ENCODE data around the gene HK1.
"Not testable (repeated sequence)": the region's sequence is repeated elsewhere in the genome, so short reads cannot be mapped to it uniquely, and the experiment has no call there.

Gene HK1

DNA sequence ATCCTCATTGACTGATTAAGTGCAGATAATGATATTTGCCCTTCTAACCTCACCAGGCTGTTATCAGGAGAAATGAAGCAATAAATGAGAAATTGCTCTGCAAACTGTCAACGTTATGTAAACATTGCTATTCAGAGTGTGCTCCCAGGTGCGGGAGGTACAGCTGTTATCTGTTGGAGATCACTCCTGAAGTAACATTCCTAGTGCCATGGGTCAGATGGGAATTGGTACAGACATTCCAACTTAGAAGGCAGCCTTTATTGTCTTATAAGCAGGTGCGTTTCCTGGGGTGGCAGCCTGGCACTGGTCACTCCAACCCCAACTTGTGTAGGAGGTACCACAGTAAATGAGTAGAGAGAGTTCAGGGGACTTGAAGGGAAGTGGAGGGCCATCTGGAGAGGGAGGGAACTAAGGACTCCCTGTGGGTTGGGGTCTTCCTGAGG is 36.8 kb downstream of the HK1 start:
- DNase-seq = no peak

DNA sequence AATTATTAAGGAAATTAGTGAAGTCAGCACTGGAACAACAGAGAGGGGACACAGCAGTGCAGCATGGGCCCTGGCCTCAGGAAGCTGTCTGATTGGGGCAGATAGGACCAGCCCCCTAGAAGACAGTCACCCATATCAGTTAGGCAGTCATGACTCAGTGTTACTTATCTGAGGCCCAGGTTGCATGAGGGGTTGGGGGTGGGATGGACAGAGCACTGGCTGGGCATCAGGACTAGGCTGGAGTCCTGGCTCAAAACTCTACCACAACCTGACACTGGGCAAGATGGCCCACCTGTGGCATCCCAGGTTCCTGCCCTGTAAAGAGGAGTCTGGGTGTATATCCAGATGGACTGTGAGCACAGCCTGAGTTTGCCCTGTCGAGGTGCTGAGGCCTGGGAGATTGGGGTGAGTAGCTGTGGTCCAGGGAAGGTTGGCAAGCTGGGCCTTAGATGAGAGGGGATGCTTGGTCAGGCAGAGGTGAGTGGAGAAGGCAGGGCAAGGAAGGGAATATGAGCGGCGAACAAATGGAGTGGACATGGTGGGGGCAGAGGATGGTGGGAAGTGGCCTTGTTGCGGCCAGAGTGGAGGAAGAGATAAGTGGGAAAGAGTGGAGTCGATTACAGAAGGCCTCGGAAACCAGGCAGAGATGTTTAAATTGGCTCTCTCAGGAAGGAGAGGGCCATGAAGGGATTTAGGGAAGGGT is 37.5 kb downstream of the HK1 start:
- DNase-seq = no peak

DNA sequence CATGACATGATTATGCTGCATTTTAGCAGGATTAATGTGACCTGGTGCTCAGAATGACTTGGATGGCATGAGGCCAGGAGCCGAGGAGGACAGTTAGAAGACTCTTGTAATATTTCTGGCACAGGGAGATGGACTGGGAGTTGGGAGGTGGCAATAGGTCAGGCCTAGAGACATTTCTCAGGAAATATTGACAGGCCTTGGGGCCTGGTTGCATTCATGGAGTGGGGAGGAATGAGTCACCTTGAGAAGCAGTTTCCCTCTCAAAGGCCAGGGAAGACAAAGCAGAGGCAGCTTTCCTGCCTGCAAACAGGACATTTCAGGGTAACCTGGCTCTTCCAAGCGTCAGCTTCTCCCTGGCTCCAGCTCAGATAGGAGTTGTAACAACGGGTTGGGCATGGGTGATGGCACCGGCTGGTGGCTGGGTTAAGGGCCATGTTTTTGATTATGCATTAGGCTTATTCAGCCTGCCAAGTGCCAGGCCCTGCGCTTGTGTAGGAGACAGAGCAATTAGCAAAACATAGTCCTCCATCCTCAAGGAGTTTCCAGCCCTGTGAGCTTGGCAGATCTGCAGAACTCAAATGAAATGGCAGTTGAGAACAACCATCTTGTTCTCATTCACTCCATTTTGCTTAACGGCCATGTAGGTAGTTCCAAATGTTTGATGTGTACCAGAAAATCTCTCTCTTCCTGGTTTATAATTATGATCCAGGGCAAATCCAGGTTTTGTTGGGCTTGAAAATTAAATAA is 38.2 kb downstream of the HK1 start:
- DNase-seq = no peak

DNA sequence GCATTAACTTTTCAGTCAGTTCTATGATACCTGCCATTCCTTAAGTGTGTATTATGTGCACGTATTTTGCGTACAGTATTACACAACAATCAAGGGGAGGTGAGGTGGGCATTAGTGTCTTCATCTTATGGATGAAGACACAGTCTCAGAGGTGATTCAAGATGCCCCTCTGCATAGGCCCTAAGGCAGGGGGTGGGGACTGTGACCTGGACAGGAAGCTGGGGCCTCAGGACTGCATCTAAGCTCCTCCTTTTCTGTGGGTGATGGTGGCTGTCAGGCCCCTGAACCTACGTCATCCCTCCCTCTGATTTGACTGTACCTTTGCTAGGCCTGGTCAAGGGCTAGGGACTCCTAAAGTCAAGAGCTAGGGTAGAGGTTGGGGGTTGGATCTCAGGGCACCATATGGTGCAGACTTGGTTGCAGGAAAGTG is 38.9 kb downstream of the HK1 start:
- DNase-seq = no peak

DNA sequence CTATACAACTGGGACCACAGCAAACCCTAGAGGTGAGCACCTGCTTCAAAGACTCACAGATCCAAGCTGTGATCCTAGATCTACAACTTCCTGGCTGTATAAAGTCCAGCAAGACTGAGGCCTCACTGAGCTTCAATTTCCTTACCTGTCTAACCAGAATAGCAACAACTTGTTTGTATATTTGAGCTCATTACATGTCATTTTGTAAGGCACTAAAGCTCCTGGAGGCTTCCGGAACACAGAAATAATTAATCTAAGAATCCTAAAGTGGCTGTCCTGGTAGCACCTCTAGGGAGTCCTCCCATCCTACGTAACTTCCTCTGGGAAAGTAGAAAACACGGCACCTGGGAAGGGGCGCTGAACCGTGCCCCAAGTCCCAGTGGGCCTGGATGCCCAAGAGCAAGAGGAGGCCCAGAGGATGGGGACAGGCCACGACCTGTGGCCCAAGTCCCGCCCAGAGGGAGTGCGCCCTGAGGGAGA is 39.4 kb downstream of the HK1 start:
- DNase-seq = no peak

DNA sequence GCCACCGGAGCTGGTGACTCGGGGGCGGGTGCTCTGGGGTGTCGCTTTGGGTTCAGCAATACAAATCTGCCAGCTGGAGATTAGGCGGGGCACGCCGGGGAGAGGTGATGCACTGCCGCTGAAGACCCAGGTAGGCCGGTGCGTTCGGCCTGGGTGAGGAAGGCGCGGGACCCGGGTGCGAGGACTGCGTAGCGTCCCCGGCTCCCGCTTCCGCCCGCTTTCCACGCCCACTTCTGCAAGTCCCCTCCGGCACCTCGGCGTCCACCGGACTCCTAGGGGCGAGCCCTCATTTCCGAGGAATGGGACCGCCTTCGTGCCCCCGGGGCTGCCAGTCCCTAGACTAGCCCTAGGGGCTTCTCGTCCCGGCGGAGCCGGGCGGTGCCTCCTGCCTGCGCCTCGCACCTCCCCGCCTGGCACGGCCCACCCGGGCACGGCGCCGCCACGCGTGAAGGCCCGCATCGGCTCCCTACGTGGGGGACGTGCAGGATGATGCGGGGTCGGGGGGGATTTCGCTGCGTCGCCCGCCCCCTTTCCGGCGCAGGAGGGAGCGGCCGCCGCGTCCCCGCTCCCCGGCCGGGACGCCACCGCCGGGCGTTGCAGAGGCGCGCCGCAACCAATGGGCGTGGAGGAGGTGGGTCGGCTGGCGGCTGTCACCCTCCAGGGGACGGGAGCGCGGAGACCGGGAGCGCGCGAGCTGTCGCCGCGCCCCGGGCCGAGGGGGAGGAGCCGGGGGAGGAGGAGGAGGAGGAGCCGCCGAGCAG is 40.0 kb downstream of the HK1 start:
- DNase-seq = peak; percentile 90

DNA sequence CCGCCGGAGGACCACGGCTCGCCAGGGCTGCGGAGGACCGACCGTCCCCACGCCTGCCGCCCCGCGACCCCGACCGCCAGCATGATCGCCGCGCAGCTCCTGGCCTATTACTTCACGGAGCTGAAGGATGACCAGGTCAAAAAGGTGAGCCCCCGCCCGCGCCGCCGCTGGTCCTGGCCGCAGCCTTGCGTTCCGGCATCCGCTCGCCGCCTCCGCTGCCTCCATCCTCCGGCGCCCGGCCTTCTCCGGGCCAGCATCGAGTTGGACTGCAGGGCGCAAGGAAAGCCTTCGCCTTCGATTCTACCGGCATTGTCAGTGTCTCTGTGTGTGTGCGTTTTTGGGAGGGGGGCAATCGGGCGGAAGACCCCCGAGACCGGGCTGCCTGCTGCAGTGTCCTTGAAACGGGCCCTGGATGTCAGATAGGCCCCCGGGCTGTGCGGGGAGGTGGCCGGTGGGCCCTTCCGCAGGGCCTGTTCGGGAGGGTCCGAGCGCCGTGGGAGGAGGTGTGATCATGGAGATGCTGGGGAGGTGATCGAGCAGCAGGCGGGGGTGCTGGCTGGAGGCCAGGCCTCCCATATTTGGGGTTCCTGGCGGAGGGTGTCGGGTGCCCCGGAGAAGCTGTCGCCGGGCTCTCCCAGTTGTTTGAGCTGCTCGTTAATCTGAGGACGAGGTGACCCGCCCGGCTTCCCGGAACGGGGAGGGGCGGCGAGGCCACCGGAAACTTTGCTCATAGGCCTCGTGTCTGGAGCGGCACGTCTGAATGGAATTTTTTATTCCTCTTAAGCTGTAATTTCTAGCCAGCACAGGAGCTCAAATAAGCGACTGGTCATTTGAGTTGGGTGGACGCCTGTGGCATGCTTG is 40.8 kb downstream of the HK1 start:
- DNase-seq = peak; percentile 71

DNA sequence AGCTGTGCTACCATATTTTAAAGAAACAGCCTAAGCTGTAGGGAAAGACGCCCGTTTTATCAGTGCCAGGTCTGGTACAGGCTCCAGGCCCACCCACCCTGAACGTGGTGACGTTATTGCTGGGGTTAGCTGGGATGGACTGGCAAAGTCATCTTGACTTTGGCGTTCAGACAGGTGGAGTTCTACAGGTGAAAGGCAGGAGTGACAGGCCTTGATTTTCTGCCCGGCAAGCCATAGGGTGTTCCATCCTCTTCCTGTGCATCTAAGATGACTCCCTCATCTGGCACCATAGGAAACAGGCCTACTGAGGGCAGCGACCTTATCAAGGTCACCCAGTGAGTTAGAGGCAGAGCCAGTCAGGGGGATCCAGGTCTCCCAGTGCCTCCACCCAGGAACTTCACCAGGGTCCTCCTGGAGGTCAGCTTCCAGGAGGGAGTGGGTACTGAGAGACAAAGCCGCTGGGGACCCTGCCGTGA is 41.6 kb downstream of the HK1 start:
- DNase-seq = no peak

DNA sequence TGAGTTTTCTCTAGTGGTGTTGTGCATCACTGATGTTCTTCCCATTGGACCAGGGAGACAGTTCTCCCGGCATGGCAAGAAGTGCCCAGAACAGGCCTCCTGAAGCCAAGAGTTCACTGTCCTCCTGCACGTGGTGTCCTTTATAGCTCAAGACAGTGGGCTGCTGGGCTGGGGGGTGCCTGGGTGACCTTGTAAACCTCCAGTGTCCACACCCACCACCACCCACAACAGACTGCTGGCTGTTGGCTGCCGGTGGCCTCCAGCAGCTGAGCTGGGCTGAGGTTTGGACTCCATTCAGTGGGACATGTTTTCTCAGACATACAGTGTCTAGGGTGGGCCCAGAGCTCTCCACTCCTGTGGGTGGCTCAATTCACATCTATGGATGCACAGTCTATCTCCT is 42.2 kb downstream of the HK1 start:
- no peak for DNase-seq

DNA sequence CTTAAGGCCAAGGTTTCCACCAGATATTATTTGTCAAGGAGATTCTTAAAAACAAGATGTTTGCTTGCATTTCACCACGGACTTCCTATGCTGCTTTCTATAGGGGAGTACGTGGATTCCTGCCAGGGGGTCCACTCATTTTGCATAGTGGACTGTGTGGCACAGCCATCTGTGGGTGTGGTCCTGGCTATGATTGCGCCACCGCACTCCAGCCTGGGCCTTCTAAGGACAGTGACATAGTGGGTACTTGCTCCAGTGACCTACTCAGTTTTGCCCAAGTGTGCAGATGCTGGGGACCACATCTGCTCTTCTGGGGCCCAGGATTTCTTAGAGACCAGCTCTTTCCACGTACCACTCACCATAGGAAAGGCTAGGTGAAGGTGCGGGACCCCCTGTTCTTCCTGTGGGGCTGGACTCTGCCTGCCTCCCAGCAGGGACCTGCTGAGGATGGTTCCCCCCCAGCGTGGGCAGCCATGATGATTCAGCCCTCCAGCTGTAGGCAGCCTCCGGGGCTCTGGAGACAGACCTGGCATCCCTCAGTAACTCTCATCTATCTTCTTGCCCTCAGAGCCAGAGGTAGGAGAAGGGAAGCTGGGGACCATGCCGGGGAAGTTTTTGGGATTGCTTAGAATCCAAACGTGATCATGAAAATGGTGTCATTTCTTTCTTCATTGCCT is 42.9 kb downstream of the HK1 start:
- DNase-seq = no peak

DNA sequence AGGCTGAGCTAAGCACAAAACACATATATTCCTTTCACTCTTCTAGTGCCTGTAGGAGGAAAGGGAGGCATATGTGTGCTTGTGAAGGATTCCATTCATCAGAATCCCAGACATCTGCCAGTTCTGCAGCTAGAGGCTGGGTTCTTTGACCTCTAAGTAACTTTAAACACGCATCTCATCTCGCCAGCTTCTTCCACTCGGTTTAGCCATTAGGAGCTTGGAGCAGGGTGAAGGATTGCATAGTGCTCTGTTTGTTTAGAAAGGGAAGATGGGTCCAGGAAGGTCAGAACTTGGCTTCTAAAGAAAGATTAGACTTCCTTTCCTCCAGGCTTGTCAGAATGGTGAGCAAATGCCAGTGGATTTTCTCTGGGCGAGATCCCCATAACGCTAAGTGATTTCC is 43.6 kb downstream of the HK1 start:
- DNase-seq = no peak

DNA sequence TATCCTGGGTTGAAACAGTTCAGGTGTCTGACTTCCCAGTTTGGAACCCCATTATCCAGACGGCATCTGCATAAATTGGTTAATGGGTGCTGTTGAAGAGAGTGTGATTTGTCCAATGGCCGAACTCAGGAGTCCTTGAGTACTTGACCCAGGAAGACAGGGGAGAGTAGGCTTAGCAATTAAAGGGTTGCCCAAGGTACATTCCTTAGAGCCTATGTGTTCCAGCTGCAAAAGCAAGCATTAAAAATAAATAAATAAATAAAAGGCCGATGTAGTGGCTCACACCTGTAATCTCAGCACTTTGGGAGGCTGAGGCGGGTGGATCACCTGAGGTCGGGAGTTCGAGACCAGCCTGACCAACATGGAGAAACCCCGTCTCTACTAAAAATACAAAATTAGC is 44.0 kb downstream of the HK1 start:
- not testable (repeated sequence) for DNase-seq

DNA sequence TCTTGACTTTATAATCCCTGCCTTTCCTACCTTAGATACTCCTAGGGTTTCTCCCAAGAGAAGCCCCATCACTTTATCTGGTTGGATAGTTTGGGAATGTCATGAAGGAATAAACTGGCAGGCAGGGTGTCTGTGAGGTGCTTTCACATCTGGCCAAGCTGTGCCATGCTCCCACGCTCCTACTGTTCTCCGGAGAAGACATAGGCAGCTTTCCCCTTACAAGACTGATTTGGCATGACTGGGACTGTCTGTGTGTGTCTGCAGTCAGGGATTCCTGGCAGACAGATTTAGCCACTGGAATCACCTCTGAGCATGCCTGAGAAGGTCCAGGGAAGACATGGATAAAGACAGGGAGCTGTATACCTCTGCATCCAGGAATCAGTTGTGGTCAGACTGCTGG is 45.3 kb downstream of the HK1 start:
- no peak for DNase-seq

DNA sequence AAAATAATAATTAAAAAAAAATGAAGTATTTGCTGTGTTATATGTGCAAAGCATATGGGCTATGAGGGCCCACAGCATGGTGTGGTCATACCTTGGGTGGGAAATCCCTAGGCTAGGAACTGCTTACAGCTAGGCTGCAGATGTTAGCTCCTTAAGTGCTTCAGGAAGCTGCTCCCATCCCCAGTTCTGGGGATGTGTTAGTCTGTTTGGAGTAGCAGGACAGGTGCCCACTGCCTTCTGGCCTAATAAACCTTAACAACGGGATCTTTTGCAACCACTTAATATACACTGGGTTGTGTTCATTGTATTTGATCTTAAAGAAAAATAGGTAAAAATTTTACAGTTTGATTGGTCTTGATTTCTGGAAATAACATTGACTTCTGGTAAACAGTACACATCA is 46.3 kb downstream of the HK1 start:
- no peak for DNase-seq

DNA sequence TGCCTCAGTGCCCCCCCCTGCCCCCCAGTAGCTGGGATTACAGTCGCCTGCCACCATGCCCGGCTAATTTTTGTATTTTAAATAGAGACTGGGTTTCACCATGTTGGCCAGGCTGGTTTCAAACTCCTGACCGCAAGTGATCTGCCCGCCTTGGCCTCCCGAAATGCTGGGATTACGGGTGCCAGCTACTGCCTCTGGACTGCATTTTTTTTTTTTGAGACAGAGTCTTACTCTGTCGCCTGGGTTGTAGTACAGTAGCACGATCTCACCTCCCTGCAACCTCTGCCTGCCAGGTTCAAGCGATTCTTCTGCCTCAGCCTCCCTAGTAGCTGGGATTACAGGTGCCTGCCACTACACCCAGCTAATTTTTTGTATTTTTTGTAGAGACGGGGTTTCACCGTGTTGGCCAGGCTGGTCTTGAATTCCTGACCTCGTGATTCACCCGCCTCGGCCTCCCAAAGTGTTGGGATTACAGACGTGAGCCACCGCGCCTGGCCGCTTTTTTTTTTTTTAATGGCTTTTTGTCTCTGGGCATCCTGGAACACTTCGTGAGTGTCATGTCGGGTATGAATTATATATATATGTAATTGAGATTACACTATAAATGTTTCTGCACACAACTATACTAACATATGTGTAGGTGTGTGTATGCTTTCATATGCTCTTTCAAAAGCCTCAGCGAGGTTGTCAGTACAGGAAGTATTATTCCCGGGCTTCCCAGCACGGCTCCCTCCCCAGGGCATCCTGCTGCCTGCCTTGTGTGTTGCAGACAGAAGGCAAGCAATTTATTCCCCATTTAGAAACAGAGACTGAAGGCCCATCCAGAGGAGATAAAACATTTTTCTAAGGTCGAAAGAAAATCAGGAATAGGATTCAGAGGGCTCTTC is 47.6 kb downstream of the HK1 start:
- not testable (repeated sequence) for DNase-seq

DNA sequence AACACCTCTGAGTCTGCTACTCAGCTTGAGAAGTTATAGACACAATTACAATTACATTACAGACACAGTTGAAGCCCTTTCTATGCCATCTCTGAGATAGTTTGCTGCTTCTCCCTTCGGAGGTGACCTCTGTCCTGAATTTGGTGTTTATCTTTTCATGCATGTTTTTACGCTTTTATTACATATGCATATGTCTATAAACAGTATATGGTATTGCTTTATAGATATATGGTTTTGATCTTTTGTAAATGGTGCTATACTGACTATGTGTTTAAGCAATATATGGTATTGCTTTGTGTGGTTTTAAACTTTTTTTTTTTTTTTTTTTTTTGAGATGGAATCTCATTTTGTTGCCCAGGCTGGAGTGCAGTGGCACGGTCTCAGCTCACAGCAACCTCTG is 48.4 kb downstream of the HK1 start:
- no peak for DNase-seq

DNA sequence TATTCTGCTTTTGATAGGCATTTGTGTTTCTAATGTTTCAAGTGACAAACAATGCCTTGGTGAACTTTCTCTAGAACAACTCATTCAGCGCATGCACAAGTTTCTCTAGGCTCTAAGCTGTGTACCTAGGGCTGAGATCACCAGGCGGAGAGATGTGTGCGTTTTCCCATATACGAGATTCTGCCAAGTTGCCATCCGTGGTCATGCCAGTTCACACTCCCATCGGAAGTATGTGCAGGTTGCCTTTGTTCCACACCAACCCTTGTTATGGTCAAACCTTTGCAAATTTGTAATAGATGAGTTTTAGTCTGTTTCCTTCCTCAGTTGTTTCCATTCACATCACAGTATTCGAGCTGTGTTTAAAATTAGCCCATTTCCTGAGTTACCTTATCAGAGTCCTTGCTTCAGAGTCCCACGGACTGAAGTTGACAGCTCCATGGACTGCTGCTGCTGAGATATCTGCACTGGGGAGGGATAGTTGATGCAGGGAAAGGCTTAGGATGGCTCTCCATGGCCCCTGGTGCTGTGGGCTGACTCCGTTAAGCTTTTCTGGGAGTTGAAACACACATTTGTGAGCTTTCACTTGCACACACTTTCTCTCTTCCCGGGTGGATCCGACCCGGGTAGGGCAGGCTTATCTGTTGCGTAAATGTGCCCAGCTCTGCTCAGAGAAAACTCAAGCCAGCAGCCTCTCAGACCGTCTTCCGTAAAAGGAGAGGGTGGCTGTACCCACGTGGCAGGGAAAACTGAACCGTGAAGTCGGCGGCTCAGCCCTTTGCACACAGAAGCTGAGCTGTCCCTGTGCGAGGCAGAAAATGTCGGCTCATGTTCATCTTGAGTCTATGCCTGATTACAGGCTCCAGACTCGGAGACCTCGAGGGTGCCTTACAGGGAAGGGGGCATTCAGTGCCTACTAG is 49.4 kb downstream of the HK1 start:
- DNase-seq = peak; percentile 49

DNA sequence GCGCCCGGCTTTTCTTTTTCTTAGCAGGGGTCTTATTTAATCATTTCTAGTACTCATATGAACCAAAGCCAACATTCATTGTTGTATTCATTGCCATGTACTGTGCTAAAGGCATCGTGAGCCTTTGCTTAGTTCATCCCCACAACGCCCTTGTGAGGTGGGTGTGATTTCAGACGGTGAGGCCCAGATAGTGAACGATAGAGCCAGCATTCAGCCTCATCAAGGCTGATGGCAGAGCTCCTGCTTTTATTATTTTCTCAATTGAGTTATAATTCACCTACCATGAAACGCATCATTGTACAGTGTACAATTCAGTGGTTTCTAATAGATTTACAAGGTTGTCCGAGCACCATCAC is 50.1 kb downstream of the HK1 start:
- DNase-seq = no peak

DNA sequence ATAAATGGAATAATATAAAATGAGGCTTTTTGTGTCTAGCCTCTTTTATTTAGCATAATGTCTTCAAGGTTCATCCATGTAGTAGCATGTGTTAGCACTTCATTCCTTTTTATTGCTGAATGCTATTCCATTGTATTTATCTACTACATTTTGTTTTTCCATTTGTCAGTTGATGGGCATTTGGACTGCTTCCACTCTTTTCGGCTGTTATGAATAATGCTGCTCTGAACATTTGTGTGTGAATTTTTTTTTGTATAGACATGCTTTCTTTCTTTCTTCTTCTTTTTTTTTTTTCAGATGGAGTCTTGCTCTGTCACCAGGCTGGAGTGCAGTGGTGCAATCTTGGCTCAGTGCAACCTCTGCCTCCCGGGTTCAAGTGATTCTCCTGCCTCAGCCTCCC is 50.6 kb downstream of the HK1 start:
- not testable (repeated sequence) for DNase-seq

DNA sequence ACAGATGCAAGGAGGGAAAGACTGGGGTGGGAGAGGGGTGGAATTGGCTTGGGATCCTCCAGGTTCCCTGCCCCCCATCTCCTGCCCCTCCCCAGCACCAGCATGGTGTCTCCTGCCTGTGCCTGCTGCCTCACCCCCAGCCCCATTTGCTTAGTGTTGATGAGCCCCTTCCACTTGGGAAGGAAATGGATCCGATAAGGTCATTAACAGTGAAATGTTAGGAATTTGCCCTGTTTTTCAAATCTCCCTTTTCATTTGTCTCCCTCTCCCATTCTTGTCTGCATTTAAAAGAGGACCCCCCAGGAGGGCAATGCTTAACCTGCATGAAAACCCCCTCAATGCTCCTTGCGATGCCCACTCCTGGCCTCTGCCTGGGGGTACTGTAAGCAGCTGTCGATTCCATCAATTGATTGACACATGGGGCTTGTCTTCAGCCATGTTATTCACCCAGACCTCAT is 51.5 kb downstream of the HK1 start:
- no peak for DNase-seq
